ENCODE data around the gene SLC22A16. TPM values are rescaled to one million over a fixed set of nuclear protein-coding genes. Genes with fewer than 3 reads are reported as not detected.

The SLC22A16 gene
- total RNA-seq, 4 donors from 2014 or later: not detected

DNA sequence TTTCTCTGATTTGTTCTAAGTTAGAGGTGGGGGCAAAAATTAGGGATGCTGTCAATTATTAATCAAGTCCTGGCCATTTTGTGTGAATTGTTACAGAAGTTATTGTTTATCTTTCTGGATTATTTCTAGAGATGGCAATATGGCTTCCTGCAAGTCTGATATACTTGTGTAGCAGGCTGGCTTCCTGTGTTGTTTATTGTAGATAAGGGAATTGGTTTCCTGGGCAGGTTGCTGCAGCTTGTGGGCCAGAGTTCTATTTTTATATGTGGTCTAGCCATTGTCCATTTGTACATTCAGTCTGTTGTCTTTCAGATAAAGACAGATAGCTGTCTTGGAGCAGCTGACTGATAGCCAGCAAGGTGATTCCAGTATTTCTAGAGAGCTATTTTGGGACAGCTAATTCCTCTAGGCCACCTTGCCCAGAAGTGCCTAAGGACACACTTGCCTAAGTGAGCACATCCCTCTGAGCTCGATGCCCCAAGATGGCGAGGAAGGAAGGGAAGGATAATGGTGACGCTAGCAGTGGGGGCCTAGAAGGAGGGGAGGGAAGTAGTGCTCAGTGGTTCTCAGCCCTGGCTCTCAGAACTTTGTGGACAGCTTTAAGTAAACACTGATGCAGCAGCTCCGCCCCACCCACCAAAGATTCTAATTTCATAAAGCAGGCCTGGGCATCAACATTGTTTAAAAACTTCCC, 86.6 kb downstream of the SLC22A16 start:
- in situ Hi-C loops (cut with MboI; ENCODE audit: low sequenced_read_pairs in 4 of 4) (loop anchor here in 2 of 4 donors (10.0 to 25.0 kb wide), 3 partner anchors 678 to 853 kb away; no protein-coding TSS in a partner anchor), intact Hi-C loops (cut with DNase I; ENCODE audit: low total_unique reads) (loop anchor here (2.0 to 10.0 kb wide), 2 partner anchors 211 to 685 kb away; partner anchors contain the start of gene WASF1)
- H3K4me1 ChIP-seq: no peaks in the 10 kb centered on the region
- no peak overlapping the region for H3K27ac ChIP-seq
- TF ChIP-seq CTCF (IDR thresholded peaks at IDR 0.05 in 4 of 5, conservative IDR thresholded peaks at IDR 0.05 in 1 of 5): no peak
- no peak for TF ChIP-seq POLR2A (IDR thresholded peaks at IDR 0.05)
- ATAC-seq (no peak), DNase-seq (no peak)
- no peaks in the 10 kb centered on the region for H3K9me3 ChIP-seq
- H3K36me3 ChIP-seq: peaks cover 0 to 5% of the 10 kb centered on the region in 2 donors
- H3K27me3 ChIP-seq: no peaks in the 10 kb centered on the region
- no peak overlapping the region for H3K4me3 ChIP-seq

- Histone ChIP-seq H3K4me3 (no peak overlapping the region), H3K36me3 (peaks cover 0 to 3% of the 10 kb centered on the region in 2 donors), H3K27ac (no peak overlapping the region), H3K4me1 (no peaks in the 10 kb centered on the region), H3K27me3 (no peaks in the 10 kb centered on the region), H3K9me3 (no peaks in the 10 kb centered on the region)
- no peak for TF ChIP-seq POLR2A (IDR thresholded peaks at IDR 0.05)
- ATAC-seq (no peak), DNase-seq (no peak)
- in situ Hi-C loops (cut with MboI; ENCODE audit: low sequenced_read_pairs in 4 of 4) (loop anchor here in 1 of 4 donors (25.0 kb wide), 2 partner anchors 676 to 851 kb away; no protein-coding TSS in a partner anchor), intact Hi-C loops (cut with DNase I; ENCODE audit: low total_unique reads) (no loop called here)
These were observed 88.4 kb downstream of the SLC22A16 start for GRCh38 chr6:110387986-110388385.

DNA sequence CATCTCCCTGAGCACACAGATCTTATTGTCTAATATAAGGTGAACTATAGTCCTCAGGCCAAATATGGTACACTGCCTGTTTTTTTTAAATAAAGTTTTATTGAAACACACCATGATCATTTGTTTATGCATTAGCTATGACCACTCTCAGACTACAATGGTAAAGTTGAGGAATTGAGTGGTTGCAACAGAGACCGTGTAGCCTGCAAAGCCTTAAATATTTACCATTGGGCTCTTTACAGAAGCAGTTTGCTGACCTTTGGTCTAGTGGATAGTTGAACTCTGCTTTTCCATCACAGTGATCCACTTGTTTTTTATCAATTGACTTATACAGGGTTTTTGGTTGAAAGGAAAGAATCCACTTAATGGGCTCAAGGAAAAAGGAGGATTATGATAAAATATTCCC, 91.0 kb downstream of the SLC22A16 start:
- Histone ChIP-seq H3K27me3 (no peaks in the 10 kb centered on the region), H3K4me3 (no peak overlapping the region), H3K36me3 (no peaks in the 10 kb centered on the region), H3K27ac (no peak overlapping the region), H3K9me3 (no peaks in the 10 kb centered on the region), H3K4me1 (no peaks in the 10 kb centered on the region)
- ATAC-seq: no peak
- intact Hi-C loops (cut with DNase I; ENCODE audit: low total_unique reads): no loop called here
- in situ Hi-C loops (cut with MboI; ENCODE audit: low sequenced_read_pairs in 4 of 4): loop anchor here in 1 of 4 donors (25.0 kb wide), 2 partner anchors 673 to 848 kb away; no protein-coding TSS in a partner anchor
- TF ChIP-seq CTCF (IDR thresholded peaks at IDR 0.05 in 4 of 5, conservative IDR thresholded peaks at IDR 0.05 in 1 of 5) (no peak), POLR2A (IDR thresholded peaks at IDR 0.05) (no peak)
- DNase-seq: no peak

DNA sequence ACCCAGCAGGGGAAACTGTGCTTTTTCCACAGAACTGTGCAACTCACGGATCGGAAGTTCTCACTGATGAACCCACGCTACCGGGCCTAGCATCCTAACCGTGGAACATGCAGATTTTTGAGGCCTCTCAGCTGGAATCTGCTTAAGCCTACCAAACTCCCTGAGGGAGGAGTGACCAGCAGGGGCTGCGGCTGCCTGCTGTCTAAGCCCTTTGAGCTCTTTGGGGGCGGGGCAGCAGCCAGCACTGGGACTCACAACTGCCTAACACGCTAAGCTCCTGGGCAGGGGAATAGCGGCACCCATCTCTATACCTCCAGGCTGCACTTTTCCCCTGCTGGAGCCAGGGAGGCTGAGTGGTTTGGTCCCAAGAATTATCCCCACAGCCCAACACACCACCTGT, 97.9 kb downstream of the SLC22A16 start:
- H3K9me3 ChIP-seq: no peaks in the 10 kb centered on the region
- H3K4me3 ChIP-seq: no peak overlapping the region
- DNase-seq (no peak), ATAC-seq (no peak)
- H3K27me3 ChIP-seq: no peaks in the 10 kb centered on the region
- TF ChIP-seq POLR2A (IDR thresholded peaks at IDR 0.05): no peak
- no peak for TF ChIP-seq CTCF (IDR thresholded peaks at IDR 0.05 in 4 of 5, conservative IDR thresholded peaks at IDR 0.05 in 1 of 5)
- no peaks in the 10 kb centered on the region for H3K4me1 ChIP-seq
- no peak overlapping the region for H3K27ac ChIP-seq
- in situ Hi-C loops (cut with MboI; ENCODE audit: low sequenced_read_pairs in 4 of 4): loop anchor here in 1 of 4 donors (25.0 kb wide), 2 partner anchors 666 to 841 kb away; no protein-coding TSS in a partner anchor
- H3K36me3 ChIP-seq: no peaks in the 10 kb centered on the region
- intact Hi-C loops (cut with DNase I; ENCODE audit: low total_unique reads): no loop called here

Other genes starting within 250 kb of the SLC22A16 start
- gene METTL24, start 118.3 kb downstream of the SLC22A16 start, total RNA-seq: not detected
- 1 to 10 TPM; 1.8 to 3.5 (median 2.4) TPM for gene DDO, start 61.0 kb downstream of the SLC22A16 start, total RNA-seq

Data from gastrocnemius medialis (tissue), 4 donors.